NCI-H2227 (cell line): ENCODE measurements around the gene MSGN1.
"Not testable (repeated sequence)": the region's sequence is repeated elsewhere in the genome, so short reads cannot be mapped to it uniquely, and the experiment has no call there.

ENCODE experiments used
- DNase-seq: peaks from one replicate; lab custom pipeline; 2025; ENCODE audit not compliant: unreplicated experiment; lab: John Stamatoyannopoulos, UW

Gene MSGN1

DNA sequence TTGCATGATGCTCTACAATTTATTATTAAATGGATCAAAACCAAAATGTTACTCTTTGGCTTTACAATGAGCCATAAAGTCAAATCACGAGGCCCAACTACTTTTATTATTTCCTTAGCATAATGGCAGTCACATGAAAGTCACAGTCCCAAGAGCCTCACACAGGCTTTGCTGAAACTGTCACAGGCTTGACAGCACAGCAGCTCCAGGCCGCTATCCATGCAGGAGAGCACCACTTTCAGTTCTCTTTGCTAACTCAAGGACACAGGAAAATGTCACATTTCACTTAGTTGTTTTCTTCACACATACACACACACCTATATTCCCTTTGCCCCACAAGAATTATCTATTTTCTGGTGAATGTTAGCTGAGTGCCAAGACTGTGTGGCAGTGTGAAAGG lies 11.1 kb upstream of the MSGN1 start:
- no peak for DNase-seq

- DNase-seq: no peak
Observed at GRCh38 chr2:17805717-17806363, 10.4 kb upstream of the MSGN1 start.

DNA sequence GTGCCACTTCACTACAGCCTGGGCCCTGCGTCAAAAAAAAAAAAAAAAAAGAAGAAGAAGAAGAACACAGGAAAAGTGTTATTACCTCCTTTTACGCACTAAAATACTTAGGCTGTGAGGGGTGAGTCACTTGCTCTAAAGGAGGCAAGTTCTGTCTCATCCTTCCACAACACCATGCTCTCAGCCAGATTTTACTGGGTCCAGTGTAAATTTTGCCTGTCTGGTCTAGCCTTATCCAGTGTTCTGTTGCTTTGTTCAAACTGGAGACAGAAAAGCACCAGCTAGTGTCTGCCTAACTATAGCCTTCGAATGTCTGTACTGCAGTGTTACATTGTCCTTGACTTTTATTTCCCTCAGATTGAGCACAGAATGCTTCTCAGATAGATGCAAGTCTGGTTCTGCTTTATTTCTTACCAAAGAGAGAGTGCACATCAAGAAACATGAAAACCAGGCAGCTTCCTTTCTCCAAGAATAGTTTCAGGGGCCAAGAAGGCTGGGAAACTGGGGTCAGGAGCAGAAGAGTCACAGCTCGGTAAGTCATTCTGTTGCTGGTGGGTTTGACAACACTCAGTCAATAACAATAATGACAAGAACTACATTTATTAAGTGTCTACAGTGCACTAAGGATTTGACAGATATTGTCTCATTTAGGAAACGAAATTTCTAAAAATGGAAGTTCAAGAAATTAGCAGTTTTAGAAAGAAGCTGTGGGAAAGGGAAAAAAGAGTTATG lies 3.1 kb upstream of the MSGN1 start:
- DNase-seq: no peak

GRCh38 chr2:17813742-17814473 lies 2.4 kb upstream of the MSGN1 start:
- DNase-seq: no peak

GRCh38 chr2:17814601-17815000 lies 1.7 kb upstream of the MSGN1 start:
- no peak for DNase-seq

GRCh38 chr2:17815468-17816184 lies 634 bp upstream of the MSGN1 start:
- no peak for DNase-seq

GRCh38 chr2:17818235-17818815 lies 2.1 kb downstream of the MSGN1 start:
- DNase-seq: no peak

DNA sequence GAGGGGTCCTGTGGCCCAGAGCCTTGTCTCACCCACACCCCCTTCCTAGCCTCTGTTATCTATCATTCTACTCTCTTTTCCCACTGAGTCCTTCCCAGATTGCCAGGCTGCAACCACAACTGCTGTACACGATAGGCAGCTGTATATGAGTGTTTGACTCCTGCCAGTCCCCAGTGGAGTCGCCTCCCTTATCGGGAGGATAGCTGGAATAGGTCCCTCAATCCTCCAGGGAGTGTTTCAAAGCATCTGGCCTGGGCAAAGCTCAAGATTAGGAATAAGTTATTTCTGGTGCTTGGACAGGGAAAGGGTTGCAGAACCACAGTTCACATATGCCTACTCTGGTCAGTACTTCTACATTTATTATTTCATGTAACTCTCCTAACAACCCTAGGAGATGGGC lies 4.8 kb downstream of the MSGN1 start:
- DNase-seq: no peak

DNA sequence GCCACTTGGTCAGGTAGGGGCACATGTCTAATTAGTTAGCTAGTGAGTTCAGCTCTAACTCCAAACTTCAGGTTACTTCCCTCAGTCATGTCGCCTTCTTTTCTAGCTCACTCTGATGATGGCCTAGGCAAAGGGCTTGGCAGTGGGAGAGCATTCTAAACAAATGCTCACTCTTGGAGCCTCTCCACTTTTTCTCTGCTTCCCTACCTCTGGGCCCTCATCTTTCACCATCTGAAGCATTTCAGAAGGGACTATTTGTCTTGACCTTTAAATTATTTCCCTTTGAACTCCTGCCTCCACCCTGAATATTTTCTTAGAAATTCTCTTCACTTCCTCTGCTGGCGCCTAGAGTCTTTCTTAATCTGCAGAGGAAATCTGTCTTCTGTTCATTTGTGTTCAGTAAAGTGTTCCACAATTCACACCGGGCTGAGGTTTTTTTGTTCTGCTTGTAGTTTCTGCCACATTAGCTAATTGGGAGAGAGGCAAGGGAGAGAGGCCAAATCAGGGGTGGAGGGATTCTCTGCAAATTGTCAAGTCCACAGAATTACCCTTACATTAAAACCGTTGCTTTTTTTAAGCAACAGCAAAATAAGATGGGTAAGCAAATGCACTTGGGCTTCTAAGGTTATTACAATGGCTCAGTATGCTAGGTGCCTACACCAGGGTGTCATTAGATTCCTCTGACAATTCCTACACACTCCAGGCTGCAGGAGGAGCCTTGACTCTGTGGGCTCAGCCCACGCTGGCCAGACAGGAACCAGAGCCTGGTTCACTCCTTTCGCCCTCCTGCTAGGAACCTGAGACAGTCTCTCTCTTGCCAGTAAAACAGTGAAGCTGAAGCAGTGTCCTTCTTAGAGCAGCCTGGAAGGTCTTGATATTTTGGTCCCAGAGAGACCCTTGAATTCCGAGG lies 5.5 kb downstream of the MSGN1 start:
- DNase-seq: peak; percentile 44

DNA sequence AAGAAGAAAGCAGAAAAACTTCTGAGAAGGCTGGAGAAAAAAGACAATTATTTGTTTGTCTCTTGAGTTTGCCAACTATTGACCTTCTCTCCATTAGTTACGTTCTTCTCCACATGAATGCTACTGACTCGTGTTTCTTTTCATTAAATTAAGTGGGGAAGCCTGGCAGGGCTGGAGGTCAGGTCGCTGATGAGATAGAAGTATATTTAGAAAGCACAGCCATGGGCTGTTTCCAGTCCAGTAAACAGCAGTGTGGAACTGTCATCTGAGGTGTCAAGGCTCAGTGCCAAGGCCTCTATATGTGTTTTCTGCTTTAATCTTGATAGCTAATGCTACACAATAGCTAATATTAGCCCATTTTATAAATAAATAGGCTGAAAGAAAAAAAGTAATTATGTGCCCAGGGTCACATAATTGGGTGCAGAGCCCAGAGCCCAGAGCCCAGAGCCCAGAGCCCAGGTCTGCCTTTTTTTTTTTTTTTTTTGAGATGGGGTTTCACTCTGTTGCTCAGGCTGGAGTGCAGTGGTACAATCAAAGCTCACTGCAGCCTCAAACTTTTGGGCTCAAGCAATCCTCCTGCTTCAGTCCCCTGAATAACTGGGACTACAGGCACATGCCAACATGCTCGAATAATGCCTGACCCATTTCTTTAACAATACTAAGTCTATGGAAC lies 6.3 kb downstream of the MSGN1 start:
- peak; percentile 44 for DNase-seq

- DNase-seq: not testable (repeated sequence)
Observed at GRCh38 chr2:17823646-17824045, 7.4 kb downstream of the MSGN1 start.

DNA sequence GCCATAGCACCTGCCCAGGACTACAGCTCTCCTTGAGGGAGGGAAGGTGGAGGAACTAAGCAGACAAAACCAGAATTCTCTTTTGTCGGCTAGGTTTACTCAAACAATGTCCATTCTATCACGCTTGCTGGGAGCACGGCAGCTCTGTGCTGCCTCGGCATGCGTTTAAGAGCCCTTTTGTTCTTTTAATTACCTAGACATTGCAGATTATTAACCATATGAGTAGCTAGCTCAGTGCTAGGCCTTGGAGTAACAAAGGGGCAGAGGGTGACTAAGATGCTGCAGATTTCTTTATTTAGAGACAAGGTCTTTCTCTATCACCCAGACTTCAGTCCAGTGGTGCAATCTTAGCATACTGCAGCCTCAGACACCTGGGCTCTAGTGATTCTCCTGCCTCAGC lies 11.1 kb downstream of the MSGN1 start:
- DNase-seq: no peak

- DNase-seq: no peak
Observed at GRCh38 chr2:17827785-17828184, 11.5 kb downstream of the MSGN1 start.

GRCh38 chr2:17830053-17831034 lies 14.1 kb downstream of the MSGN1 start:
- DNase-seq: peak; percentile 95

DNA sequence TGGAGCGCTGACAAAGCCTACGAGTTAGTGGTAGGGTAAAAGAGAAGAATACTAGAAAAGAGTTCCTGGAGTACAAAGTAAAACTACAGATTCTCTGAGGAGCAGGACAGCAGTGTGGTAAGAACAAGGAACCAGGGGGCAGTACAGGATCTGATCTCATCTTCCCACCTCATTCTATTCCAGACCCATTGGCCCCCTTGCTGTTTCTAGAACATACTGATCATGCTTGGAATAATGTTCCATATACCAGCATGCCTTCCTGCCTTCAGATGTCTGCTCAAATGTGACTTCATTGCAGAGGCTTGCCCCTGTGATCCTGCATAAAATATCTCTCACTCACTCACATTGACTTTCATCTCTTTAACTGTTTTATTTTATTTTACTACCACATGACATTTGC lies 19.3 kb downstream of the MSGN1 start:
- no peak for DNase-seq

DNA sequence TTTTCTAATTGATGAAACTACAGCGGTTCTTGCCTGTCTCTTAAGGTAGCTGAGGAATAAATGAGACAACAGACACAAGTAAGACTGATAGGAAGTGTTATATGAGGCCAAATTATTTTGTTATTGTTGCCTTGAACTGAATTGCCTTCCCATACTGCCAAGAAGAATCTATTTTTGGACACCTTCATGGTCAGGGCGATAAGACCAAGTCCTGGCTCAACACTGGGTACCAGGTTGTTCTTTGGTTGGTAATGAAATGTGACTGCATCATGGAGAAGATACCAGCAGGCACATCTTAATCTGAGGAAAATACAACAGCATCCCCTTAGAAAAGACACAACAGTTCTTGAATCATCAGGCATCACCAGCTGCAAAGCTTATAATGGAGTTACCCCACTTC lies 23.7 kb downstream of the MSGN1 start:
- no peak for DNase-seq

DNA sequence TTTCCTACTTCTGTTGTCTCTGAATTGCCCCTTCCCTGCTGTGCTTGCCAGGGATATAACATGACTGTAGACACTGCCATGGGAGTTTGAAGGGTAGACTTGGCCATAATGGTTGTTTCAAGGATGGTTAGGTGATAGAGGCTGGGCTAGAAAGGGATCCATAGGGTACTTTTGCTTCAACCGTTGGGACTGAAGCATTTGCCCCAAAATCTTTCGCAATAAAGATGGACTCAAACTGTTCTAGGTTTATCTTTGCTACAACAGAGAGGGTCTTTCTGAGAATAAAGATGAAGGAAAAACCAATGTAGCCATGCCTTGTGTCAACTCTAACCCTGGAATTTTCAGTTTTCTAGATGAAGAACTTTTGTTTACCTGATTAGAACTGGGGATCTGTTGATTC lies 27.2 kb downstream of the MSGN1 start:
- no peak for DNase-seq

DNA sequence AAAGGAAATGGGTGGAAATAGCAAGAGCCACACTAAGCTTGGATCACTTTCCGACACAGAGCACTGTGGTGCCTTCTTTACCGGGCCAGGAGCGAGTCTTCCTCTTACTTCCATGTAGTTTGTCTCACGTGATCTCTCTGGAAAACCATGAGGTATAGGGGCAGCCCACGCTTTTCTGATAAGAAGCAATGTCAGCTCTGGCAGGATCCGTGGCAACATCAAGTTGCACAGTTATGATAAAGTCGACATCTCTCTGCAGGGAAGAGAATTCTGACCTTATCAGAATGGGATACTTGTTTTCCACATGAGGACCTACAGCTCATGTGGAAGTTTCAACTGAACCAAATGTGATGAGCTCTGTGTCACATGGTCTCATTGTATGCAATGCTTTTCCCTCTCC lies 29.5 kb downstream of the MSGN1 start:
- no peak for DNase-seq
